Stomach (tissue), 4 donors: ENCODE results near the gene KCNN3.

Source experiments
- CTCF ChIP-seq, 7 experiments: fragments of 450-650 bp in 4 of 7; fragments of 200-600 bp in 3 of 7; sonication (generic) in 3 of 7; IDR thresholded peaks; one replicate each; pipeline ENCODE4 v1.5.1; 2016 to 2019; ENCODE audit warnings: antibody characterized with exemption in 7 of 7, control low read depth in 2 of 7, mild to moderate bottlenecking in 1 of 7
- EP300 ChIP-seq: sonication (generic); formaldehyde crosslinking; IDR thresholded peaks from one replicate; pipeline ENCODE4 v1.6.1; 2017; ENCODE audit warnings: antibody characterized with exemption
- POLR2A ChIP-seq, 4 donors: fragments of 450-650 bp; IDR thresholded peaks; one replicate each; pipeline ENCODE4 v1.6.1; 2016; ENCODE audit warnings: antibody characterized with exemption in 4 of 4, control low read depth in 2 of 4, mild to moderate bottlenecking in 1 of 4, moderate library complexity in 1 of 4
- POLR2AphosphoS5 ChIP-seq, 3 donors: sonication (generic); formaldehyde crosslinking; IDR thresholded peaks; one replicate each; pipeline ENCODE4 v1.6.1; 2016; ENCODE audit warnings: antibody characterized with exemption in 3 of 3

- TF ChIP-seq CTCF (IDR thresholded peaks at IDR 0.05) (no peak), POLR2AphosphoS5 (IDR thresholded peaks at IDR 0.05) (no peak), EP300 (no peak), POLR2A (IDR thresholded peaks at IDR 0.05) (no peak)
Measured at GRCh38 chr1:154769193-154769895, 100.7 kb downstream of the KCNN3 start.
